GM19324 (cell line): Measurements from ENCODE around the gene FSHR.

Experiments used
- ATAC-seq: cut with Tn5 transposase; IDR thresholded peaks from one replicate; pipeline ENCODE4 v1.9.1; 2021; ENCODE audit warnings: mild to moderate bottlenecking, moderate library complexity; ENCODE audit not compliant: unreplicated experiment, low FRiP score

The FSHR gene

DNA sequence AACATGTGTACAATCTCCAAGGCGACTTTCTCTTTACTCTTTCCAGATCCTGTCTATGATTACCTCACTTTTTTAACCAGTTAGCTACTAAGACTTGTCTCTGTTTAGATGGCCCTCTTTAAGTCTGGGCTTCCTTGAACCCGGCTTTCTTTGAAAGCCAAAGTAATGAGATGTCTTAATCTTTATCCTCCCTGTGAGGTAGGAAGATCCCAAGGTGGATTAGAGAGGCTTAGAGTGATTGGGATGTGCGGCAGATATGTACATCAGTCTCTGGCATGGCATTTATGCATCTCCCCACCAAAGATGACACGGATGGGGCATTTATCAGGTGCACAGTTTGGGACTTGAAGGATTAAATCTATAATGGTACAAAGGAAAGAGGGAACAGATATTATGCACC, 186.3 kb downstream of the FSHR start:
- no peak for ATAC-seq

DNA sequence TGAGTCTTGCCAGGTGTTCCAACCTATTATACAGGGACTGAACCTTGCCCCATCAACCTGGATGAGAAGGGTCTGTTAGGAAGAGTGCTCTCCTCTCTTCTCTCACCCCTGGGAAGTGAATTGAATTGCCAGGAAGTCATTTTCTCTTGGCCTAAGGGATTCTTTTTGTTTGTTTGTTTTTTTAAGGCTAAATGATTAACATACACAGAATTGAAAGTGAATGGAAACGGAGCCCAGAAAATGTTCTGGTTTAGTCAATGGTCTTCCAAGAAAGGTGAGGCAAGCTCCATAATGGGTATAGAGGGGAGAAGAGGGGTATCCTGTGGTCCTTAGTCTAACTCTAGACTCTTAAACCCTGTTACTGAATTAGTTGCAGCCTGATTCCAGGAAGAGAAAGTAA, 189.1 kb downstream of the FSHR start:
- ATAC-seq = no peak

- ATAC-seq = no peak
These were observed 193.3 kb downstream of the FSHR start for GRCh38 chr2:48961009-48961408.

- no peak for ATAC-seq
These were observed 199.4 kb downstream of the FSHR start for GRCh38 chr2:48954935-48955334.

DNA sequence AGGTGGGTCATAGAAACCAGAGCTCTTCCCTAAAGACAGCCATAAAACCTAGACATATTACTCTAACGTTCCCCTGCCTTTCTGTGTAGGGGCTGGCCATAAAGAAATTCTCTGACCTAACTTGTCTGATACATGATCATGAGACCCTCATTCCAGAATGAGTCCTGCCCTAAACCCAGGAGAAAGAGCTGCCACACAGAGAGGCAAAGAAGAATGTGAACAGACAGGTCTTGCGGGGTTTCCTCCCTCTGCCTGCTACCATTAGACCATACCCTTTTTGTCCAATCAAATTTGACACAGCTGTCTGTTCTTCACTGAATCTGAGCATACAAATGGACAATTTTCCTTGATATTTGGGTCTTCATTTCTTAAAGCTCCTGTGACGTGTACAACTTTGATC, 200.0 kb downstream of the FSHR start:
- ATAC-seq = no peak

DNA sequence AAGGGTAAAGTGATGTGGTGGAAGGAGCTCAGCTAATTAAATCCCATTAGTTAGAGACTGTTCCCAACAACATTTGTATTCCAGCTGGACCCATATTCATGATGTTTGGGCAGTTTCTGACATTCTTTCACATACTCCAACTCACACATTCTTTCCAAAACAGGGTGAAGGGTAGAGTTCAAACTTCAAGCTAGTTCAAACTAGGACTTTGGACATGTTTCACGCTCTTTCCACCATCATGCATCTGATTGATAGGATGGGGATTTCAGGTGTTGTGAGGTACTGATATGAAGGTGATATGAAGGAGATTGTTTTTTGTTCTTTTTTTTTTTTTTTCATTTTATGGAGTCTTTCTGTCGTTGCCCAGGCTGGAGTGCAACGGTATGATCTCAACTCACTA, 201.7 kb downstream of the FSHR start:
- no peak for ATAC-seq

DNA sequence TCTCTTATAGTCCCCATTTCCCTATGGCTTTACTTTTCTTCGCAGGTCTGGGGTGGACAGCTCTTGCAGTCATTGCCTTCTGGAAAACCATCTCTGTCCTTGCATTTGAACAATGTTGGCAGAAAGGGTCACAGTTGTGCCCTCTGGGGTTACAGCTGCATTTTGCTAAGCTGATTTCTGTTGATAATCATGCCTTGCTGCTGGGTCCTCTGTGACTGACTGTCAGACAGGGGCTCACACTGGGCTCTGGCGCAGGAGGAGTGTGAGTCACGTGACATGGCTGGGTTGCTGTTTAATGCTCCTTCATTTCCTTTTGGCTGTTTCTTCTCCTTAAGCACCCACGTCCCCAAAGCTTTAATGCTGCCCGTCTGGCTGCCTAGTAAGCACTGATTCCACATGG, 202.2 kb downstream of the FSHR start:
- no peak for ATAC-seq

GRCh38 chr2:48948400-48949125, 205.8 kb downstream of the FSHR start:
- ATAC-seq = no peak

DNA sequence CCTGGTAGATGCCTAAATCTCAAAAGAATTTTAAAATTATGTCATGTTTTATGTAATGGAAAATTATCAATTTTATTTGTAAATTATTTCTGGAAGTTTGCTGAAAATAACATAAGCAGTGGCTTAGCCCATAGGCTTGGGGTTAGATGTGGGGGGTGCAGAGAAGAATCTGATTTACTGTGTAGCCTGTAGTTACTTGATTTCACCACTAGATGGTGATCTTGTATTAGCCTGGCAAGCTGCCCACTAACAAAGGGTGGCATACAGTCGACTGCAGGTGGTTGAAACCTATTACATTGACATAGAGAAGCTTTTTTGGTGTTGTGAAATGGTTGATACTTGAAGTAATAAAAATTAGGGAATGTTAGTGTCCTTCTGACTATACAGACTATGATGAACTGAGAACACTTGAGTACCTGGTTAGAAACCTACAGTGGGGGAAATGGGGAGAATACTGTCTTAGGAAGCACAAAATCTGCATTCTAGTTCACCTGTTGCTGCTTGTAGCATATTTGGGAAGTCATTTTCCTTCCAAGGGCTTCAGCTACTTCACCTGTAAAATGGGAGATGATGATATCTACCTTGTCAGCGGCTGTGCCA, 207.8 kb downstream of the FSHR start:
- peak; percentile 84 for ATAC-seq

DNA sequence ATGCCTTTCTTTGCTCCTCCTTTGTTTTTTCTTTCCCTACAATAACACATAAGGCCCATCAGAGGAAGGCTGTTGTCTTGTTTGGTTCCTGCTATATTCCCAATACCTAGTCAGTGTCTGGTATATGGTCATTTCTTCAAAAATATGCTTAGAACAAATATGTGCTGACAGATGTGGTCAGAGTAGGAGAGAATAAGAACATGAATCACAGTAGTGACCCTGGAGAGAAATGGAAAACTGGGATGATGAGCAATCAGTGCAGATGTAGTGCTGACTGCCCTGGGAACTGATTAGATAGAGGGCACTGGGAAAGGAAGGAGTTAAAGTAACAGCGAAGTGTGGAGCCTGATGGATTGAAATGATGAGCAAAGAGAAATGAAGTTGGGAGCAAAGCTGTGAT, 209.4 kb downstream of the FSHR start:
- no peak for ATAC-seq

- no peak for ATAC-seq
These were observed 210.9 kb downstream of the FSHR start for GRCh38 chr2:48943436-48943835.

GRCh38 chr2:48941908-48942307, 212.4 kb downstream of the FSHR start:
- ATAC-seq = no peak

DNA sequence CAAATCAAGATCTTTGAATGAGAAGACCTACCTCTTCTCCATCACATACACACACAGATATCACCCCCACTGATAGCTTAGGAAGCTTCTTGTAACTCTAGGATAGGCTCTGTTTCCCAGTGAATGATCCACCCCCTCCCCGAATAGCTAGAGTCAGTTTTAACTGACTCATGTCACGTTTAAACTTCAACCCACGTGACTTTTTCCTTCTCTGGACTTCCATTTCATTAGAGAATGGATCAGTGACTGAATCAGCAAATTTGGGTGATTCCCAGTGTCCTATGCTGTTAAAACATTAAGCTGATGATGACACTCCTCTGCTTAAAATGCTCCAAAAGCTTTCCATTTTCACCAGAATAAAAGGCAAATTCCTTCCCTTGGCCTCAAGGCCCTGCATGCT, 212.9 kb downstream of the FSHR start:
- ATAC-seq = no peak

DNA sequence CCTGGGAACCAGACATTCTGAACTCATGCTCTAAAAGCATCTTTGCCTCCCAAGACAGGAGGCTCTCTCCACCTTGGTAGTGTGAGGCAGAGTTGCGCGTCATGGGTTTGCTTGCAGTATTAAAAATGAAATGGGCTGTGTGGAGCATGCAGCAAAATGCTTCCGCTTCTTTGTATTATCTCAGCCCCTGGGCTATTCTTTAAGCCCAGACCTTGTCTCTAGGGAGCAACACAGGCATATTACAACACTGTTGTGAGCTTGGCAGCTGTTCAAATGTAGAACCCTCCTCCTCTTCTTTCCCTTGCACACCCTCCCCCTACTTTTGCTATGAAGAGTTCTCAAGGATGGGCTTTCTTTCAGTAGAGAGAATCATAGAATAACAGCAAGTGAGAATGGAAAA, 213.7 kb downstream of the FSHR start:
- ATAC-seq = peak; percentile 53

- ATAC-seq = no peak
These were observed 215.1 kb downstream of the FSHR start for GRCh38 chr2:48939232-48939631.

DNA sequence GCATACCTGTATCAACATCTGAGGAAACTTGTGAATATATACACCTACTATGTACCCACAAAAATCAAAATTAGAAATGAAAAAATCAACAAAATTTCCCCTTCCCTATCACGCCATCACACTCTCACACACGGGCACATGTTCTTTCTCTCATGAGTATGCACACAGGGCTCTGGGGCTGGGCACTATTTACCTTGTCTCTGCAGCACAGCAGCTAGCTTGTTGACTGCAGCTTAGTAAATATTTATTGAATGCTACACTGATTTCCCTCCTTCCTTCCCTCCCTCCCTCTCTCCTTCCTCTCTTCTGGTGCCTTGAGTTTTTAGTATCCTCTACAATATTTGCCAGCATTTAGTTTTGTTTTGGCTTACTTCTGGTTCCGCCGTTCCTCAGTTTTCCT, 216.1 kb downstream of the FSHR start:
- ATAC-seq = no peak

- no peak for ATAC-seq
These were observed 219.5 kb downstream of the FSHR start for GRCh38 chr2:48934807-48935206.

DNA sequence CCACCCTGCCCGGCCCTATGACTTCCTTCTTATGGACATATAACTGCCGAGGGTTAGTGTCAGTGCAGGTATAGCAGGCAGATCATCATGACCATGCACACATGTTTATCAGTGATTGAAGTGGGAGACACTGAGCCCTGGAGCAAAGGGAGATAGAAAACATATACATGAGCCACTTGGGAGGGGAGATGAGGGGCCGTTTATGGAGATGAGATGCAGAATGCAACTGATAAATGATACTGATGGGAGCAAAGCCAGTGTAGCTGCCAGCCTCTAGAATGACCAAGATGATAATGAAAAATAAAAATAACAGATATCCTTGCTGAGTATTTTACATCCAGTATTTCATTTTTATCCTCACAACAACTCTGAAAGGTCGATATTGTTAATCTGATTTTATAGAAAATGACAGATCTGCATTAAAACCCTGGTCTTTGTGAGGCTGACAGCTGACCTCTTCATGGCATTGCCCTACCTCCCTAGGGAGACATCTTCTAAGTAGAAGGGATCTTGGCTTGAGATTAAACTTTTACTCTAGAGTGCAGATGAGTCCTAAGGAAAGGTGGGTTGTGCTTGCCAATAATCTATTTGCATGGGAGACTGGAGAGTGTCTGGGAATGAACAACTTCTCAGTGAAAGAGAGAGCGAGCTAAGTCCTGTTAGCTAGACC, 220.4 kb downstream of the FSHR start:
- no peak for ATAC-seq

DNA sequence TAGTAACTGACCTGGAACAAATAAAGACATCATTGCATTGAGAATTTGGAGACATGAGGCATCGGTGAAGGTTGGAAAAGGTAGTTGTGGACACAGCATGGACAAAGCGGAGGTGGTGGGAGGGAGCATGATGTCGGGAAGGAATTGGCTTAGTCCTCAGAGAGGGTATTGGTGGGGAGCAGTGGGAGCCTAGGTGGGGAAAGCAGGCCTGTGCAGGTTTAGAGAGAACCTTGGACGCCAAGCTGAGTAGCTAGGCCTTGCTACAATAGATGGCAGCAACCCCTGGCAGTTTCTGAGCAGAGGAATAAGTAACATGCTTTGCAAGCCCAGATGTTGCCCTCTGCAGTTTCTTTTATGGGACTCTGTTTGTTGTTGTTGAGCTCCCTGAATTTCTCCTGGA, 221.6 kb downstream of the FSHR start:
- ATAC-seq = no peak

DNA sequence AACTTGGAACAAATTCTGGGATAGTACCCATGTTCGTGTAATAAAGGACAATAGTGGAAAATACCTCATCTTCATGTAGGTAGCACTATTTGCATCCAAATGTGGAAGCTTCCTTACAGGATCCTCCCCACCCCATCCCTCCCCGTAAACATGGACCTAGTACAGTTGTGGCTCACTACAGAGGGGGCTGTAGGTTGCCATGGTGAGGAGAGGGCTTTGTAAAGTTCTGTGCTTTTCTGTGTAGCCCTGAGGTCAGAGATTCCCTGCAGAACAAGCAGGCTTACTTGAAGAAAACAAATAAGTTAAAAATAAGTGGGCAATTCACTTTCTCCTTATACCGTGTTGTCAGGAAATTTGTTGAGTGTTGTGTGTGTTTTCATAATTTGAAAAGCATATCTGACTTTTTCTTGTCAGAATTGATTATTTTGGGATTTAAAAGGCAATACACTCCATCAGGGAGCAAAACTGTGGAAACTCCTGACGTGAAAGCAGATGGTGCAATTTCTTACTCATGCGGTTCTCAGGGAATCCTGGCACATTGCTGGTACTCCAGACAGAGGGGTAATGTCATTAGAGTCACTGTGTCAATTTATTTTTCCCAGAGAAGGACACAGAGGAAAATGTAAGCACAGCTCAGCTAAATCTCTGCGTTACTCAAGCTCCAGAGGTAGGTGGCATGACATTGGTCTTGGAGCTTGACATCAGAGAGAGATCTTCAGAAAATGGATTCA, 224.6 kb downstream of the FSHR start:
- no peak for ATAC-seq

GRCh38 chr2:48927355-48927754, 227.0 kb downstream of the FSHR start:
- no peak for ATAC-seq
